Activated naive CD8-positive, alpha-beta T cell treated with anti-CD3 and anti-CD28 coated beads for 36 hours (primary cell): ENCODE data around the gene CEP57L1. TPM values are rescaled to one million over a fixed set of nuclear protein-coding genes. Genes with fewer than 3 reads are reported as not detected.

Experiments used
- DNase-seq: peaks from one replicate; pipeline ENCODE4 v3.0.0; 2021
- H3K27ac Mint-ChIP-seq: one replicate; pipeline ENCODE4 v1.8.0; 2022; ENCODE audit warnings: mild to moderate bottlenecking, moderate library complexity, mixed read lengths
- H3K27me3 Mint-ChIP-seq: one replicate; pipeline ENCODE4 v1.8.0; 2022; ENCODE audit warnings: mild to moderate bottlenecking, mixed read lengths
- H3K36me3 Mint-ChIP-seq: one replicate; pipeline ENCODE4 v1.8.0; 2021; ENCODE audit warnings: mild to moderate bottlenecking, mixed read lengths
- H3K4me1 Mint-ChIP-seq: one replicate; pipeline ENCODE4 v1.8.0; 2021; ENCODE audit warnings: mixed read lengths
- H3K4me3 Mint-ChIP-seq: one replicate; pipeline ENCODE4 v1.8.0; 2022; ENCODE audit warnings: mild to moderate bottlenecking, moderate library complexity, mixed read lengths
- H3K9me3 Mint-ChIP-seq: one replicate; pipeline ENCODE4 v1.8.0; 2022; ENCODE audit warnings: mixed read lengths
- total RNA-seq, 2 experiments: library from RNA; stranded (reverse); gene quantifications; one replicate each; pipeline ENCODE4 v1.2.3, GENCODE V29; 2021

Gene CEP57L1
- total RNA-seq, 2 experiments from 2014 or later = 22.4 to 25.1 TPM

DNA sequence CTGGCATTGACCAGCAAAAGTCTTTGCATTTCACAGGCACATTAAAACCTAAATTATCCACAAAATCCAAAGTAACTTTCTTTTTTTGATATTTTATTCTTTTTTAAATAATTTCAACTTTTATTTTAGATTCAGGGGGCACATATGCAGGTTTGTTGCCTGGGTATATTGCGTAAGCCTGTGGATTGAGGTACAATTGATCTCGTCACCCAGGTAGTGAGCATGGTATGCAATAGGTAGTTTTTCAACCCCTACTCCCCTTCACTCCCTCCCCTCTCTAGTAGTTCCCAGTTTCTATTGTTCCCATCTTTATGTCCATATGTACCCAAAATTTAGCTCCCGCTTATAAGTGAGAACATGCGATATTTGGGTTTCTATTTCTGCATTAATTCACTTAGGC, 97.6 kb downstream of the CEP57L1 start:
- no peak overlapping the region for H3K27ac Mint-ChIP-seq
- peaks cover 5% of the 10 kb centered on the region for H3K36me3 Mint-ChIP-seq
- peaks cover 4% of the 10 kb centered on the region for H3K4me1 Mint-ChIP-seq
- no peak for DNase-seq
- H3K4me3 Mint-ChIP-seq = no peak overlapping the region
- peaks cover 13% of the 10 kb centered on the region for H3K9me3 Mint-ChIP-seq
- H3K27me3 Mint-ChIP-seq = no peaks in the 10 kb centered on the region

GRCh38 chr6:109194880-109195279, 99.6 kb downstream of the CEP57L1 start:
- Mint-ChIP-seq H3K4me1 (peaks cover 4% of the 10 kb centered on the region), H3K27me3 (no peaks in the 10 kb centered on the region), H3K36me3 (peaks cover 5% of the 10 kb centered on the region), H3K27ac (no peak overlapping the region), H3K4me3 (no peak overlapping the region), H3K9me3 (peaks cover 13% of the 10 kb centered on the region)
- DNase-seq = no peak

DNA sequence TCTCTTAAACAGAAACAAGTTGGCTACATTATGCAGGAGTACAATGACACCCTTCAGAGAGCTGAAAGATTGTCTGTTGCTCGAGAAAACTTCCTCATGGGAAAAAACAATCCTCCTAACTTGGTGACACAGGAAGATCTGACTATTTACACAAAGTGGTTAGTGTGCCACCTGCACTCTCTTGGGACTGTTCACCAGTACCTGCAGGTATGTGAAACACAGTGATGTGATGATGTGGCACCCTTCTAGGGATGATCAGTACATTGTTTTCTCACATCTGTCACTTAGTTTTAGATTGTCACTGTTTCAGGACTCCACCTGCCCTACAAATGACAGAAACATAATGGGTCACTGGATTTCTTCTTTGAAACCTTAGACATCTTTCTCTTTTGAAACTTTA, 101.8 kb downstream of the CEP57L1 start:
- no peak overlapping the region for H3K4me3 Mint-ChIP-seq
- no peak for DNase-seq
- H3K36me3 Mint-ChIP-seq = no peaks in the 10 kb centered on the region
- H3K4me1 Mint-ChIP-seq = peaks cover 4% of the 10 kb centered on the region
- no peak overlapping the region for H3K27ac Mint-ChIP-seq
- H3K27me3 Mint-ChIP-seq = no peaks in the 10 kb centered on the region
- peaks cover 5% of the 10 kb centered on the region for H3K9me3 Mint-ChIP-seq

DNA sequence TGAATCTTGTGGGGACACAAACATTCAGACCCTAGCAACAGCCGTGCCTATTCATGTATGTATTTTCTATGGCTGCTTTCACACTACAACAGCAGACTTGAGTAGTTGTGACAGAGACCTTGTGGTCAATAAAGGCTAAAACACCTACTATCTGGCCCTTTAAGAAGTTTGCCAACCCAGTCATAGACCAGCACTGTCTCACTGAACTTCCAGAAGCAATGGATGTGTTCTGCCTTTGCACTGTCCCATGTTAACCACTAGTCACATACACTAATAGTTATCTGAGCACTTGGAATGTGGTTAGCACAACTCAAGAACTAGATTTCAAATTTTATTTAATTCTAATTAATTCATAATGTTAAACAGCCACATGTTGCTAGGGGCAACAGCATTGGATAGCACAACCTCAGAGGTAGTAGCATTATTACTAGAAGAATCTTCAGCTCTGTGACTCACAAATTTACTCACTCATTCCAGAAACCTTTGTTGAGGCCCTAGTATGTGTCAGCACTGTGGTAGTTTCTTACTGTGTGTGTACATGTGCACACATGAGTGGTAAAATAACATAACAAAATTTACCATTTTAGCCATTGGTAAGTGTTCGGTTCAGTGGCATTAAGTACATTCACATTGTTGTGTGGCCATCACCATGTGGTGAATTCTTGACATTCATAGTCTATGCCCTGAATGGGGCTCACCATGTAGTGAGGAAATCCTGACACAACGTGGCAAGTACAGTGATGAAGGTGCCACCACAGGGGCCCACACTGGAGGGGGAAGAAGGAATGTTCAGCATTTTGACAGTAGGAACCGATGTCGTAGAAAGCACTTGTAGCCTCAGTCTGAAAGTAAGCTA, 107.3 kb downstream of the CEP57L1 start:
- H3K36me3 Mint-ChIP-seq = no peaks in the 10 kb centered on the region
- no peaks in the 10 kb centered on the region for H3K27me3 Mint-ChIP-seq
- no peak overlapping the region for H3K4me3 Mint-ChIP-seq
- no peak for DNase-seq
- no peak overlapping the region for H3K27ac Mint-ChIP-seq
- no peaks in the 10 kb centered on the region for H3K9me3 Mint-ChIP-seq
- no peaks in the 10 kb centered on the region for H3K4me1 Mint-ChIP-seq

GRCh38 chr6:109204511-109204910, 109.2 kb downstream of the CEP57L1 start:
- no peaks in the 10 kb centered on the region for H3K9me3 Mint-ChIP-seq
- DNase-seq = no peak
- no peaks in the 10 kb centered on the region for H3K27me3 Mint-ChIP-seq
- no peaks in the 10 kb centered on the region for H3K4me1 Mint-ChIP-seq
- H3K4me3 Mint-ChIP-seq = no peak overlapping the region
- no peak overlapping the region for H3K27ac Mint-ChIP-seq
- no peaks in the 10 kb centered on the region for H3K36me3 Mint-ChIP-seq

- peaks cover 8% of the 10 kb centered on the region for H3K9me3 Mint-ChIP-seq
- peaks cover 4% of the 10 kb centered on the region for H3K36me3 Mint-ChIP-seq
- no peak for DNase-seq
- H3K27me3 Mint-ChIP-seq = no peaks in the 10 kb centered on the region
- no peaks in the 10 kb centered on the region for H3K4me1 Mint-ChIP-seq
- H3K4me3 Mint-ChIP-seq = no peak overlapping the region
- no peak overlapping the region for H3K27ac Mint-ChIP-seq
These were observed 117.4 kb downstream of the CEP57L1 start for GRCh38 chr6:109212683-109213082.

Other genes starting within 250 kb of the CEP57L1 start
- gene ARMC2, start 247.1 kb upstream of the CEP57L1 start, total RNA-seq = 1 to 10 TPM; 3.4 to 3.5 TPM
- gene SESN1, start 661 bp upstream of the CEP57L1 start, total RNA-seq = 1 to 10 TPM; 8.7 to 8.9 TPM